LNCAP (cell line): ENCODE measurements around the gene NUP35.

Source experiments
- TF ChIP-seq, protein P1 (sequence below): fragments of 450-650 bp; IDR thresholded peaks from 2 replicates; pipeline ENCODE4 v1.5.1; 2017; ENCODE audit warnings: mild to moderate bottlenecking

Gene NUP35

DNA sequence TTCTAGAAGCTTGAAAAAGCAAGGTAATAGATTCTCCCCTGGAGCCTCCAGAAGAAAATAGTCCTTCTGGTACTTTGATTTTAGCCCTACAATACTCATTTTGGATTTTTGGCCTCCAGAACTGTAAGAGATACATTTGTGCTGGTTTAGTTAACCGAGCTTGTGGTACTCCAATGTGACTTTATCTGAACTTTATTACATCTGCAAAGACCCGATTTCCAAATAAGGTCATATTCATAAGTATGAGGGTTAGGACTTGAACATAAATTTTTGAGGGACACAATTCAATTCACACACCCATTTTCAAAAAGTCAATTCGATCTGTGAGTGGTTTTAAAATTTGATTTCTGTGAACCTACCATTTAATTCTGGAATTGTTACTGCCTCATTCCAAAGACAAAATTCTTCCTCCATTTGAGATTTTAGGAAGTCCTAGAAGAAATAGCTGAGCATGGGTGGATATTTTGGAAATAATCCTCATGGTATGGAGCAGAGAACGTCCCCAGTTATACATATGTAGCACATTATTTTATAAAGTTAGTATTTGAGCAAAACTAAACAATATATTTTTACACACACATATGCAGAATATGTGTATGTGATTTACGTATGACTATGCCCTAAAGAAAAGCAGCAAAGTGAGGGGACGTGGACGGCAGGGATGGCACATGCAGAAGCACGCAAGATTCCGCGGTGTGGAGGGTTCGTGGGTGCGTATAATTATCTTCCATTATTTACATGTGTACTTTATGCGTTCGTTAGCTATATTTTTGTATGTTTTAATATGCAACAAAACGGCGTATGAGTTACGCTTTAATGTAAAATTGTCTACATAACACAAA, 905 bp upstream of the NUP35 start:
- TF ChIP-seq, protein P1, sequence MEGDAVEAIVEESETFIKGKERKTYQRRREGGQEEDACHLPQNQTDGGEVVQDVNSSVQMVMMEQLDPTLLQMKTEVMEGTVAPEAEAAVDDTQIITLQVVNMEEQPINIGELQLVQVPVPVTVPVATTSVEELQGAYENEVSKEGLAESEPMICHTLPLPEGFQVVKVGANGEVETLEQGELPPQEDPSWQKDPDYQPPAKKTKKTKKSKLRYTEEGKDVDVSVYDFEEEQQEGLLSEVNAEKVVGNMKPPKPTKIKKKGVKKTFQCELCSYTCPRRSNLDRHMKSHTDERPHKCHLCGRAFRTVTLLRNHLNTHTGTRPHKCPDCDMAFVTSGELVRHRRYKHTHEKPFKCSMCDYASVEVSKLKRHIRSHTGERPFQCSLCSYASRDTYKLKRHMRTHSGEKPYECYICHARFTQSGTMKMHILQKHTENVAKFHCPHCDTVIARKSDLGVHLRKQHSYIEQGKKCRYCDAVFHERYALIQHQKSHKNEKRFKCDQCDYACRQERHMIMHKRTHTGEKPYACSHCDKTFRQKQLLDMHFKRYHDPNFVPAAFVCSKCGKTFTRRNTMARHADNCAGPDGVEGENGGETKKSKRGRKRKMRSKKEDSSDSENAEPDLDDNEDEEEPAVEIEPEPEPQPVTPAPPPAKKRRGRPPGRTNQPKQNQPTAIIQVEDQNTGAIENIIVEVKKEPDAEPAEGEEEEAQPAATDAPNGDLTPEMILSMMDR = no peak

DNA sequence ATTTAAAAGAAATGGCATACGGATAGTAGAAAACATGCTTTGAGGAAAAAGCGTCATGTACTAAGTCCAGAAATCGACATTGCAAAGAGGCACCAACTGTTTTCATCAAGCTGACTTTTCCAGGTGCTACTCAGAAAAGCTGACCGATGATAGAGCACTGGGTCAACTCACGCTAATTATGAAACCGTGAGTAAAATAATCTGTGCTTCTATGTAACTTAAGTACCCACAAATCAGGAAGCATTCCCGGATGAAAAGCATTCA, 353 bp upstream of the NUP35 start:
- TF ChIP-seq, protein P1 = no peak

DNA sequence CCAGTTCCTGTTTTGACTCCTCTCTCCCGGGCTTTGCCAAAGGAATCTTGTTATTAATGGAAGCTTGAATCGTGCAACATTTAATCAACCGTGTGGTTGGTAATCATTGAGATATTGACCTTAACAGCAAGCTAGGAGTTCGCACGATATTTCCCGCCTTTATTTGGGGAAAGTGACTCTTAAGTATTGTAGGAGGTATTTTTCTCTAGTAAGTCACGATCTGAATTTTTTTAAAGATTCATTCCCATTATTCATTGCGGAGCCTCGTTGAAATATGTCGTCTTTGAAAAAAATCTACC, 663 bp downstream of the NUP35 start:
- TF ChIP-seq, protein P1 = no peak

DNA sequence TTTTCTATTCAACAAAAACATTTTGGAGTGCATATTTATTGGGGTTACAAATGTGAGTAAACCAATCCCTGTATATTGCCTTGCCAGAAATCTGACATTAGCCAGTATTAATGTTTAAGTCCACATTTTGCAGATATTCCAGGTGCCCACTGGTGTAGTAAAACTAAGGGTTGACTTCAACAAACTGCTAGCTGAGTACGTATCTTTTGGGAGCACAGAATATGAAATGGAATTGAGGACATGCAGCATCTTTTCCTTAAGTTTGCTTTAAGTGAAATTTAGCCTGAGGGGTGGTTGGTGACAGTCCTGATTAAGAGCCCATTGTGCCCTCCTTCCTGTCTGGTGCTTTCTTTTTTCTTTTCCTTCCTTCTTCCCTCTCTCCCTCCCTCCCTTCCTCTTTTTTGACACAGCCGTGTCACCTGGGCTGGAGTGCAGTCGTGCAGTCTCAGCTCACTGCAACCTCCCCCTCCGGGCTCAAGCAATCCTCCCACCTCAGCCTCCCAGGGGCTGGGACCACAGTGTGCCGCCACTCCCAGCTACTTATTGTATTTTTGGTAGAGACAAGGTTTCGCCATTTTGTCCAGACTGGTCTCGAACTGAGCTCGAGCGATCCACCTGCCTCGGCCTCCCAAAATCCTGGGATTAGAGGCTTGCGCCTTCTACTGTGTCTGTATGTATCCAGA, 1.6 kb downstream of the NUP35 start:
- TF ChIP-seq, protein P1 = no peak

DNA sequence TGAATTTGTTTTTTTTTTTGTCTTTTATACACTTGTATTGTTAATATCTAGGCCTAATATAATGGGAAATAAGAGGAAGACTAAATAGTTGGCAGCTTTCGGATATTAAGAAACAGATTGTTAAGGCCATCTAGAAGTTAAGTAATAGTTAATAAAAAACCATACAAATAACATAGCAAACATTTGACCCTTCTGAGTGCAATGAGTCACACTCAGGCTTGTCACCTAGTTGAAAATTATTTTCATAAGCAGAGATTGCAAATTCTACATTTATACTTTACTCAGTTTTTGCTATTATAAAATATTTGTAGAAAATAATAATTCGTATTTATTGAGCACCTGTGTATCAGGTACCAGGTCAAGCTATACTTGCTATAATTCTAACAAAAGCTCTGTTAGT, 2.4 kb downstream of the NUP35 start:
- TF ChIP-seq, protein P1 = no peak

DNA sequence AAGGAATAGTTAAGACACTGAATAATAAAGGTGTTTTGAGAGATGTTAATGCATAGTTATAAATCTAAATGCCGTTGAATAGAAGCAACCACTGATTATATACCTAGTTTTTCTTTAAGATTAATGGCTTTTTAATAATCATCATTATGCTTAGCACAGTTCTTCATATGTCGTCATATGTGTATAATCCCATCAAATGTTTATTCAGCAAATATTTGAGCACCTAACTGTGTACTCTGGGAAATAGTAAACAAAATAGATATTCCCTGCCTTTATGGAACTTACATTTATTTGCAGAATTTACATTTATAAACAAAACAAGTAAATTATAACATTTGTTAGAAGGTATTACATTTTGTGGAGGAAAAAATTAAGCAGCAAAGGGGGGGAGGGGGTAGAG, 9.8 kb downstream of the NUP35 start:
- TF ChIP-seq, protein P1 = no peak

DNA sequence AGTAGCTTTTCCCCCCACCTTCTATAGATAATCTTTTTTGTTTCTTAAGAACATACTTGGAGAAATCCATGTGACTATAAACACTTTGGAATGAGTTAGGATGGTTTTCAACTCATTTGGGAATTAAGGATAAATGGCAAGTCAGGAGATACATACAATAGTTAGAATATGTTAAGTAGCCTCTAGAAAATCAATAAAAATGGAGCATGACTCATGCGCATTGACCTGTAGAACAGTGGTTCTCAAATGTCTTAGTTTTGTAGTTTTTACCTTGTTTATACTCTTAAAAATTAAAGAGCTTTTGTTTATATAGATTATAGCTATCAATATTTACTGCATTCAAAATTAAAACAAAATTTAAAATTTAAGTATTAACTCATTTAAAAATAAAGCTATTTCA, 24.7 kb downstream of the NUP35 start:
- TF ChIP-seq, protein P1 = no peak
